Caco-2 (cell line): Measurements from ENCODE around the gene SCN1A. TPM values are rescaled to one million over a fixed set of nuclear protein-coding genes. Genes with fewer than 3 reads are reported as not detected.

Experiments
- BruUV-seq: library from RNA; stranded (reverse); fragments of 400-500 nt; replicated peaks from 2 replicates; lab custom pipeline; 2021; lab: Mats Ljungman, UMichigan
- CTCF ChIA-PET: fragments of 300-600 bp; sonication (Branson Sonifier 250); formaldehyde crosslinking; loops from one replicate; lab custom pipeline; 2022; ENCODE audit warnings: antibody characterized with exemption; lab: Charles Lee
- POLR2A ChIA-PET: fragments of 300-600 bp; sonication (Branson Sonifier 250); formaldehyde crosslinking; loops from one replicate; lab custom pipeline; 2022; ENCODE audit warnings: antibody characterized with exemption; lab: Charles Lee
- DNase-seq, 2 experiments: peaks; one replicate each; pipeline versions ENCODE4 v3.0.0 to v3.0.0-alpha.2; 2020 to 2022
- H3K27me3 ChIP-seq: replicated peaks from 2 replicates; pipeline ENCODE4 v1.6.0; 2011; ENCODE audit warnings: low read length; ENCODE audit not compliant: control insufficient read depth, insufficient read depth
- H3K36me3 ChIP-seq: 2 replicates; pipeline ENCODE4 v1.5.1; 2011; ENCODE audit warnings: low read length; ENCODE audit not compliant: control insufficient read depth, insufficient read depth
- H3K4me1 ChIP-seq: fragments of 250-450 bp; sonication (Bioruptor Pico); 2 replicates; pipeline ENCODE4 v1.5.1; 2020; ENCODE audit warnings: mild to moderate bottlenecking
- H3K4me3 ChIP-seq: 2 replicates; pipeline ENCODE4 v1.5.1; 2011; ENCODE audit warnings: low read depth, mild to moderate bottlenecking, control low read depth, low read length
- H3K9me3 ChIP-seq: fragments of 250-450 bp; sonication (Bioruptor Pico); 2 replicates; pipeline ENCODE4 v1.5.1; 2020; ENCODE audit warnings: mild to moderate bottlenecking, moderate library complexity
- H3K27ac Mint-ChIP-seq: one replicate; pipeline ENCODE4 v1.8.0; 2022; ENCODE audit warnings: mixed read lengths; ENCODE audit not compliant: unreplicated experiment
- H3K27me3 Mint-ChIP-seq: one replicate; pipeline ENCODE4 v1.8.0; 2022; ENCODE audit warnings: mixed read lengths; ENCODE audit not compliant: insufficient read depth, unreplicated experiment
- H3K36me3 Mint-ChIP-seq: one replicate; pipeline ENCODE4 v1.8.0; 2022; ENCODE audit warnings: mild to moderate bottlenecking, mixed read lengths; ENCODE audit not compliant: insufficient read depth, unreplicated experiment
- H3K4me1 Mint-ChIP-seq: one replicate; pipeline ENCODE4 v1.8.0; 2022; ENCODE audit warnings: low read depth, mixed read lengths; ENCODE audit not compliant: unreplicated experiment
- H3K4me3 Mint-ChIP-seq: one replicate; pipeline ENCODE4 v1.8.0; 2022; ENCODE audit warnings: mild to moderate bottlenecking, moderate library complexity, mixed read lengths; ENCODE audit not compliant: unreplicated experiment
- H3K9me3 Mint-ChIP-seq: one replicate; pipeline ENCODE4 v1.8.0; 2022; ENCODE audit warnings: mixed read lengths; ENCODE audit not compliant: unreplicated experiment
- intact Hi-C: fragments of 100-400 bp; cut with micrococcal nuclease; formaldehyde crosslinking; loops from one replicate; pipeline ENCODE4 v1.10.0; 2022; ENCODE audit not compliant: unreplicated experiment
- total RNA-seq: library from RNA; stranded (reverse); gene quantifications from 2 replicates; pipeline ENCODE4 v1.2.3, GENCODE V29; 2022
- TF ChIP-seq, protein P1 (sequence below), 2 experiments: fragments of 200-600 bp in 1 of 2; IDR thresholded peaks; 1 replicate in 1 of 2; 2 replicates in 1 of 2; pipeline versions ENCODE4 v1.5.1 to v1.8.0; 2011 to 2022; ENCODE audit warnings: antibody characterized with exemption in 1 of 2, control low read depth in 1 of 2, inconsistent platforms in 1 of 2, low read depth in 1 of 2, low read length in 1 of 2, mild to moderate bottlenecking in 1 of 2, moderate library complexity in 1 of 2; ENCODE audit not compliant: insufficient read depth in 1 of 2, severe bottlenecking in 1 of 2, unreplicated experiment in 1 of 2

The SCN1A gene
- total RNA-seq, 1 experiment from 2014 or later, result not detected

DNA sequence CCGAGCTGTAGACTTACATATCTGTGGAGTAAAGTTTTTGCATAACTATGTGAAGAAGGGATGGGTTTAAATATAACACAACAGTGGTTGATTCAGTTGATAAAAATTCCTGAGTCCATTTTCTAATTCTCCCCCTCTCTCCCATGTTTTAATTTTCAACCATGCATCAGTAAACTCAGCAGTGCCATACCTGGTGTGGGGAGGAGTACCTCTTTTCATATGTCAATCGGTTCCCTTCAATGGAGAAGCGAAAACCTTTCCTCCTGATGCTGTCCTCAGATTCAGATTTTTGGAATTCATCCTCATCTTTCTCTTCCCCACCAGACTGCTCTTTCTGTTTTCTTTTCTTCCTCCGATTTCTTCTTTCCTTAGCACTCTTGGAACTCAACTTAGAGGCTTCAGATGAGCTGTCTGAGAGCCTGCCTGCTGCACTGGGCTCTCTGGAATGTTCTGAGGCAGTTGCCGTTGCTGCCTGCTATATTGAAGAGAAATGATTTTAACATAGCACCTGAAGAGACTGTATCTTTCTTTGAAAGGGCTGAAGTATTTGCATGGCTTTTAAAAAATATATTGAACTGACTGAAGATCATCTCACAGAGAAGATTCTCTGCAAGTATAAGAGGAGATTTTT is 82.9 kb downstream of the SCN1A start:
- H3K4me3 Mint-ChIP-seq, result no peak overlapping the region
- H3K36me3 Mint-ChIP-seq, result no peaks in the 10 kb centered on the region
- TF ChIP-seq, protein P1, sequence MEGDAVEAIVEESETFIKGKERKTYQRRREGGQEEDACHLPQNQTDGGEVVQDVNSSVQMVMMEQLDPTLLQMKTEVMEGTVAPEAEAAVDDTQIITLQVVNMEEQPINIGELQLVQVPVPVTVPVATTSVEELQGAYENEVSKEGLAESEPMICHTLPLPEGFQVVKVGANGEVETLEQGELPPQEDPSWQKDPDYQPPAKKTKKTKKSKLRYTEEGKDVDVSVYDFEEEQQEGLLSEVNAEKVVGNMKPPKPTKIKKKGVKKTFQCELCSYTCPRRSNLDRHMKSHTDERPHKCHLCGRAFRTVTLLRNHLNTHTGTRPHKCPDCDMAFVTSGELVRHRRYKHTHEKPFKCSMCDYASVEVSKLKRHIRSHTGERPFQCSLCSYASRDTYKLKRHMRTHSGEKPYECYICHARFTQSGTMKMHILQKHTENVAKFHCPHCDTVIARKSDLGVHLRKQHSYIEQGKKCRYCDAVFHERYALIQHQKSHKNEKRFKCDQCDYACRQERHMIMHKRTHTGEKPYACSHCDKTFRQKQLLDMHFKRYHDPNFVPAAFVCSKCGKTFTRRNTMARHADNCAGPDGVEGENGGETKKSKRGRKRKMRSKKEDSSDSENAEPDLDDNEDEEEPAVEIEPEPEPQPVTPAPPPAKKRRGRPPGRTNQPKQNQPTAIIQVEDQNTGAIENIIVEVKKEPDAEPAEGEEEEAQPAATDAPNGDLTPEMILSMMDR (IDR thresholded peaks at IDR 0.05; ENCODE audit: insufficient read depth in 1 of 2, low read depth in 1 of 2, low read length in 1 of 2, severe bottlenecking in 1 of 2, unreplicated experiment in 1 of 2), result no peak
- Histone ChIP-seq H3K27me3 (no peaks in the 10 kb centered on the region), H3K4me3 (no peak overlapping the region), H3K4me1 (no peaks in the 10 kb centered on the region), H3K36me3 (no peaks in the 10 kb centered on the region), H3K9me3 (no peaks in the 10 kb centered on the region)
- no peak overlapping the region for H3K27ac Mint-ChIP-seq
- CTCF ChIA-PET, result no interaction called here
- no peaks in the 10 kb centered on the region for H3K9me3 Mint-ChIP-seq
- H3K27me3 Mint-ChIP-seq, result peaks cover 4% of the 10 kb centered on the region
- no TSS peak for BruUV-seq
- DNase-seq, result no peak
- intact Hi-C loops, result no loop called here
- POLR2A ChIA-PET, result no interaction called here
- no peaks in the 10 kb centered on the region for H3K4me1 Mint-ChIP-seq

DNA sequence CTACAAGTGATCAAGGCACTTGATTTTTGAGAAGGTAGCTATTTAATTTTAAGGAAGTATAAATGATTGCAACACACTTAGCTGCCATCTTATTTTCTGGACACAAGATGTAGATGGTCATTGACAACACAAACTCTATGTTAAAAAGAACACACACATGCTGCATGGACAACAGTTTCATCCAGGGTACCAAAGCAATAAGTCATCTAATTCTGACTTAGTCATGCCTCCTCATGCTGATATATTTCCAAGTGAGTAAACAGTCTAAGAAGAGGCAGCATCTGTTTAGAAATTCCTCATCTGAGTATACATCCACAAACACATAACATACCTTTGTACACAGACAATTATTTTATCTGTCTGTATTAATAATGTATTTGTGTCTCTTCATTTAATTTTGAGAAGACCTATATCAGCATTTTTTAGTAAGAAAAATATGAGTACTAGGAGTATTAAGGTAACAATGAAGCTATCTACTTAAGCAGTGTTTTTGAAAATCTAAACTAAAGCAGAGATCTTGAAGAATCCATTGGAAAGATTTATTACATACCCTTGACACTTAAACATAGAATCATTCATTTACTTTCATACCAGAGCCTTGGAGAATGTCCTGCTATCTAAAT is 84.9 kb downstream of the SCN1A start:
- no peak overlapping the region for H3K27ac Mint-ChIP-seq
- Histone ChIP-seq H3K27me3 (no peaks in the 10 kb centered on the region), H3K4me1 (no peaks in the 10 kb centered on the region), H3K36me3 (no peaks in the 10 kb centered on the region), H3K9me3 (no peaks in the 10 kb centered on the region), H3K4me3 (no peak overlapping the region)
- no peaks in the 10 kb centered on the region for H3K4me1 Mint-ChIP-seq
- POLR2A ChIA-PET, result no interaction called here
- no TSS peak for BruUV-seq
- TF ChIP-seq, protein P1 (IDR thresholded peaks at IDR 0.05; ENCODE audit: insufficient read depth in 1 of 2, low read depth in 1 of 2, low read length in 1 of 2, severe bottlenecking in 1 of 2, unreplicated experiment in 1 of 2), result no peak
- no peaks in the 10 kb centered on the region for H3K36me3 Mint-ChIP-seq
- peaks cover 4% of the 10 kb centered on the region for H3K27me3 Mint-ChIP-seq
- CTCF ChIA-PET, result no interaction called here
- H3K9me3 Mint-ChIP-seq, result no peaks in the 10 kb centered on the region
- no peak overlapping the region for H3K4me3 Mint-ChIP-seq
- DNase-seq, result no peak
- intact Hi-C loops, result no loop called here

DNA sequence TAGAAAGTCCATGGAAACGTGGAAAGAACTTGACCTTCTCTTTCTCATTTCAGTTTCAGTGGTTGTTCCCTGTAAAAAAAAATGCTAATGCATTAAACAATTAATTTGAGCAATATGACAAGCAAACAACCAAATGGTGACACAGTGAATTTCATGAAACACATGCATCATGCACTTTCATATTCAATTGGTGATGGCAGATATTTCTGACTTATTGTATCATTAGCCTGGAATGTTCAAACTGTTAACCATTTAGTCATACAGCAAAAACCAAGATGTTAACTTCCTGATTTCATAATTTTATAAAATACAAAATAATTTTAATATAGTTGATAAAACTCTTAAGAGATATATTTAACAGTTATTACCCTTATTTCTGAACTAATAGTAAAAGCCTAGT is 85.5 kb downstream of the SCN1A start:
- Mint-ChIP-seq H3K36me3 (no peaks in the 10 kb centered on the region), H3K4me1 (no peaks in the 10 kb centered on the region), H3K4me3 (no peak overlapping the region), H3K27ac (no peak overlapping the region), H3K27me3 (peaks cover 4% of the 10 kb centered on the region), H3K9me3 (no peaks in the 10 kb centered on the region)
- no peak for DNase-seq
- Histone ChIP-seq H3K27me3 (no peaks in the 10 kb centered on the region), H3K9me3 (no peaks in the 10 kb centered on the region), H3K4me3 (no peak overlapping the region), H3K36me3 (no peaks in the 10 kb centered on the region), H3K4me1 (no peaks in the 10 kb centered on the region)
- BruUV-seq, result no TSS peak
- intact Hi-C loops, result no loop called here
- ChIA-PET POLR2A (no interaction called here), CTCF (no interaction called here)
- TF ChIP-seq, protein P1 (IDR thresholded peaks at IDR 0.05; ENCODE audit: insufficient read depth in 1 of 2, low read depth in 1 of 2, low read length in 1 of 2, severe bottlenecking in 1 of 2, unreplicated experiment in 1 of 2), result no peak
